ENCODE results near the gene EPHA7. TPM values are rescaled to one million over a fixed set of nuclear protein-coding genes. Genes with fewer than 3 reads are reported as not detected.

Gene EPHA7
- total RNA-seq, 2 experiments from 2014 or later, result not detected

DNA sequence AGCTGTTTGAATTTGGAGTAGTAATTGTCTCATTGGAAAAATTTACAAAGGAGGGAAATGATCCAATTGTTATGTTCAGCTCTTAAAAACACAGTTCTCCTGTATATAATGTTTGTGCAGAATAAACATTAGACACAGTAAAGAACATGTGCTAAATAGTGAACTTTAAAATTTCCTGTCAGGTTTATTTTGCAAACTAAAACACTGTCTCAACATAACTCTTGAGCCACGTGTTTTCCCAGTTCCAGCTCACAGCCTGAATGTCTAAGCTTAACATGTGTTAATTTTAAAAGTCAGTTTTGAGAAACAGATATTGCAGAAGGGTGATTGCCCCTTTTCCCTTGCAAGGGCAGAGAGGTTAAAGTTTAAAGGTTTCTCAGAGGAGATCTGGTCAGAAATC is 20.6 kb downstream of the EPHA7 start:
- Mint-ChIP-seq H3K4me3 (no peak overlapping the region), H3K9me3 (no peaks in the 10 kb centered on the region), H3K27ac (no peak overlapping the region), H3K27me3 (no peaks in the 10 kb centered on the region), H3K36me3 (ENCODE audit: low read depth) (no peaks in the 10 kb centered on the region), H3K4me1 (ENCODE audit: low read depth) (no peaks in the 10 kb centered on the region)
- CTCF ChIA-PET, result no interaction called here
- intact Hi-C loops (cut with DNase I, micrococcal nuclease), result no loop called here
- H3K27me3 ChIP-seq (ENCODE audit: control insufficient read depth in 1 of 2, insufficient read depth in 2 of 2, low read length in 2 of 2), result no peaks in the 10 kb centered on the region
- no peak overlapping the region for H3K27ac ChIP-seq (ENCODE audit: low read depth in 1 of 2, low read length in 2 of 2)
- DNase-seq (no peak), ATAC-seq (ENCODE audit: poor library complexity) (no peak)
- POLR2A ChIA-PET, result no interaction called here
- no peaks in the 10 kb centered on the region for H3K4me1 ChIP-seq (ENCODE audit: insufficient read depth, low read length)
- TF ChIP-seq, protein P1, sequence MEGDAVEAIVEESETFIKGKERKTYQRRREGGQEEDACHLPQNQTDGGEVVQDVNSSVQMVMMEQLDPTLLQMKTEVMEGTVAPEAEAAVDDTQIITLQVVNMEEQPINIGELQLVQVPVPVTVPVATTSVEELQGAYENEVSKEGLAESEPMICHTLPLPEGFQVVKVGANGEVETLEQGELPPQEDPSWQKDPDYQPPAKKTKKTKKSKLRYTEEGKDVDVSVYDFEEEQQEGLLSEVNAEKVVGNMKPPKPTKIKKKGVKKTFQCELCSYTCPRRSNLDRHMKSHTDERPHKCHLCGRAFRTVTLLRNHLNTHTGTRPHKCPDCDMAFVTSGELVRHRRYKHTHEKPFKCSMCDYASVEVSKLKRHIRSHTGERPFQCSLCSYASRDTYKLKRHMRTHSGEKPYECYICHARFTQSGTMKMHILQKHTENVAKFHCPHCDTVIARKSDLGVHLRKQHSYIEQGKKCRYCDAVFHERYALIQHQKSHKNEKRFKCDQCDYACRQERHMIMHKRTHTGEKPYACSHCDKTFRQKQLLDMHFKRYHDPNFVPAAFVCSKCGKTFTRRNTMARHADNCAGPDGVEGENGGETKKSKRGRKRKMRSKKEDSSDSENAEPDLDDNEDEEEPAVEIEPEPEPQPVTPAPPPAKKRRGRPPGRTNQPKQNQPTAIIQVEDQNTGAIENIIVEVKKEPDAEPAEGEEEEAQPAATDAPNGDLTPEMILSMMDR (IDR thresholded peaks at IDR 0.05), result no peak
- no peaks in the 10 kb centered on the region for H3K36me3 ChIP-seq (ENCODE audit: insufficient read depth, low read length)
- H3K4me3 ChIP-seq (ENCODE audit: low read length), result no peak overlapping the region
- H3K9me3 ChIP-seq (ENCODE audit: control insufficient read depth in 1 of 2, insufficient read depth in 1 of 2, low read length in 2 of 2), result no peaks in the 10 kb centered on the region

DNA sequence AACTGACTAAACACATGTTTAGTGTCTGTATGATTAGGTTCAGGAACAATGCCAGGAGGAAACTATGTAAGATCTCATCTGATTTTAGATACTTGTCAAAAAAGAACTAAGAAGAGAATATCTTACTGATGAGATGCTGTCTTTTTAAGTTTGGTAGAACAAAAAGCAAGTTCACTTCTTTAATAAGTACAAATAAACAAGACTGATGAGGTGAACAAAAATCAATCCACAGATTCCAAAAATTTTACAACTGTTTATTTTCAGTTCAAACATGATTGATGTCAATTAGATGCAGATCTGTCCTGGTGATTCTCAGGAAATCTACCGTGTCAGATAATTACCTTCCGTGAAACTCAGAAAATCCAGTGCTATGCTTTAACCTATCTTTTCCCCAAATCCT is 24.9 kb downstream of the EPHA7 start:
- Mint-ChIP-seq H3K9me3 (no peaks in the 10 kb centered on the region), H3K4me3 (no peak overlapping the region), H3K36me3 (ENCODE audit: low read depth) (no peaks in the 10 kb centered on the region), H3K27me3 (no peaks in the 10 kb centered on the region), H3K27ac (no peak overlapping the region), H3K4me1 (ENCODE audit: low read depth) (no peaks in the 10 kb centered on the region)
- intact Hi-C loops (cut with DNase I, micrococcal nuclease), result no loop called here
- H3K9me3 ChIP-seq (ENCODE audit: control insufficient read depth in 1 of 2, insufficient read depth in 1 of 2, low read length in 2 of 2), result no peaks in the 10 kb centered on the region
- H3K27me3 ChIP-seq (ENCODE audit: control insufficient read depth in 1 of 2, insufficient read depth in 2 of 2, low read length in 2 of 2), result no peaks in the 10 kb centered on the region
- no peak overlapping the region for H3K27ac ChIP-seq (ENCODE audit: low read depth in 1 of 2, low read length in 2 of 2)
- DNase-seq (no peak), ATAC-seq (ENCODE audit: poor library complexity) (no peak)
- POLR2A ChIA-PET, result no interaction called here
- TF ChIP-seq, protein P1 (IDR thresholded peaks at IDR 0.05), result no peak
- H3K4me1 ChIP-seq (ENCODE audit: insufficient read depth, low read length), result no peaks in the 10 kb centered on the region
- H3K36me3 ChIP-seq (ENCODE audit: insufficient read depth, low read length), result no peaks in the 10 kb centered on the region
- CTCF ChIA-PET, result no interaction called here
- no peak overlapping the region for H3K4me3 ChIP-seq (ENCODE audit: low read length)

DNA sequence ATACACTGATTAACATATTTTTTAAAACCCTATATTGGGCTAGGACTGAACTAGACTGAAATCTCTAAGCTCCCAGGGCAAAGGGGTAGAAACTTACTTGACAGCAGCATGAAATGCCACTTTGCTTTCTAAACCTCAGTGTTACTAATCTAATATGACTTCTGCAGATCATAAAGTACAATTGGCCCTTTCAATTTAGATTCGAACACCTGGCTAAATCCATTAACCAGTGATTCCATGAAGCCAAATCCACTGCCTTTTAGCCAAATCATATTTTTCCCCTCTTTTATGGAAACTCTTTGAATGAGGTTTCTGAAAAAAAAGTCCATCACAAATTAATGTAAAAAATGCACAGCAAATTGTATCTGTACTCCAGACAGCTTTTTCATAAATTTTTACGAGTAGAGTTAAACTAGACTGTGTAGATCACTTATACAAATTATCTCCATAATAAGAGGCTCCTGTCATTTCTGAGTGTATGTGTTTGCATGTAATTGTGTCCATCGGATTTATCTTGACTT is 25.7 kb downstream of the EPHA7 start:
- intact Hi-C loops (cut with DNase I, micrococcal nuclease), result no loop called here
- Histone ChIP-seq H3K4me1 (ENCODE audit: insufficient read depth, low read length) (no peaks in the 10 kb centered on the region), H3K4me3 (ENCODE audit: low read length) (no peak overlapping the region), H3K9me3 (ENCODE audit: control insufficient read depth in 1 of 2, insufficient read depth in 1 of 2, low read length in 2 of 2) (no peaks in the 10 kb centered on the region), H3K27me3 (ENCODE audit: control insufficient read depth in 1 of 2, insufficient read depth in 2 of 2, low read length in 2 of 2) (no peaks in the 10 kb centered on the region), H3K36me3 (ENCODE audit: insufficient read depth, low read length) (no peaks in the 10 kb centered on the region), H3K27ac (ENCODE audit: low read depth in 1 of 2, low read length in 2 of 2) (no peak overlapping the region)
- CTCF ChIA-PET, result no interaction called here
- Mint-ChIP-seq H3K4me1 (ENCODE audit: low read depth) (no peaks in the 10 kb centered on the region), H3K36me3 (ENCODE audit: low read depth) (no peaks in the 10 kb centered on the region), H3K9me3 (no peaks in the 10 kb centered on the region), H3K27me3 (no peaks in the 10 kb centered on the region), H3K4me3 (no peak overlapping the region), H3K27ac (no peak overlapping the region)
- ATAC-seq (ENCODE audit: poor library complexity) (no peak), DNase-seq (no peak)
- POLR2A ChIA-PET, result no interaction called here
- TF ChIP-seq, protein P1 (IDR thresholded peaks at IDR 0.05), result no peak

All from CD4-positive, alpha-beta T cell (primary cell).